ACHN (cell line): Measurements from ENCODE around the gene DPH3.

Source experiments
- DNase-seq: peaks from one replicate; pipeline ENCODE4 v3.0.0-alpha.2; 2015
- in situ Hi-C: cut with HindIII; loops from 2 replicates; pipeline ENCODE4 v1.10.0; 2017; ENCODE audit warnings: low sequenced_read_pairs, low pct_ligation_motif_present, low pct_unique_long_range_greater_than_20kb

Gene DPH3

DNA sequence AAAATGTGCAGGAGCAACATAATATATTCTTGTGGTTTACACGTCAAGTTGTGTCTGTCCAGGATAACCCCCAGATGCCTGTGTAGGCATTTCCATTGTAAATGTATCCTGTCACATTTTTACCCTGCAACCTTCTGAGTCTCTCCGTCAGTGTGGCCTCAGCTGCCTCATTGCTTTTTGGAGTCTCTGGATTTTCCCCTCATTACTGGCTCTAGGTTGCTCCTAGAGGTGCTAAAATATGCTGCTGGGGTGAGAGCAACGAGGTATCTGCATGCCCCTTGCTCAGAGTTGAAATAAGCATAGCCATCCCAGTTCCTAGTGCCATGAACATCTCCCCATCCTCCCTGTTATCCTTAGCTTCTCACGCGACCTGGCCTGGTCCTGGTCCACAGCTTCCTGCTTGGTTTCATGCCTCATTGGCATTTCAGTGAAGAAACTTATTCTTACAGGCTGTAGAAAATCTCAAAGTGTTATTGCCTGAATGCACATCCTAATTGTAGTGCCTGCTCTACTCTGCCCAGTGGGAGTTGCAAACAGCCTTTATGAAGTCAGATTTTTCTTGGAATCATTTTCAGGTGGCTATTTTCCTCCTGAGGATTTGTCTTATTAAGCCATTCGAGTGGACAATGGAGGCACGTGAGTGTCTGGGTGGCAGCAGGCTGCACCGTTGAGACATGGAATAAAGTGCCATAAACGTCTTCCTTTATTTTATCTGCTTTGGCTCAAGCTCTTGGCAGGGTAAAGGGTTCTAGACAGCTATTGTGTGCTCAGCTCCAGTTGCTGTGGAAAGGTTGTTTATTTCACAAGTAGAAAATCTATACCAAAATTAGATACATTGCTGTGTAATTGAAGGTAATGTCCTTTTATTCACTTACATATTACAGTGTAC is 33.5 kb upstream of the DPH3 start:
- no peak for DNase-seq
- in situ Hi-C loops = no loop called here

DNA sequence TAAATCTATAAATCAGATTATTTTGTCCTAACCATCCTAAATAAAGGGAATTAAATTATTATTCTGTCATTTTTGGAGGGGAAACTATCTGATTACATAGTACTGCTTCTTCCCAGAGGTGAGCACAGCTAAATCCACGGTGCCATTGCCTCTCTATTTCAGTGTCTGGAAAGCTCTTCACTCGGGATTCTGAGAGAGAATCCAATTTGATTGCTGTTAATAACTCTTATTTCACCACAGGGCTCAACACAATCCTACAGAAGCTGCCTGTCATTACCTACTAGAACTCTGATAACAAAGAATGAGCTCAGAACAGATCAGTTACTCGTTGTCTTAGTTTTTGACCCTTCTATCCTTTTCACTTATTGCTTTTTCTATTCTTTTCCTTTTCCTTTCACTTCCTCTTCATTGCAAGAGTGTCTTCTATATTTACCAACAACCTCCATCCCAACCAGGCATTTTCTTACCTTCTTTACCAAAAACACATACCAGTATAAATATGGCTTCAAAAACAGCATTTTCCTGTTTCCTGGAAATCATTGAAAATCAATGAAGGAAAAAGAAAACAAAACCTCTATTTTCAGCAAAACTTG is 30.7 kb upstream of the DPH3 start:
- in situ Hi-C loops = no loop called here
- DNase-seq = no peak

DNA sequence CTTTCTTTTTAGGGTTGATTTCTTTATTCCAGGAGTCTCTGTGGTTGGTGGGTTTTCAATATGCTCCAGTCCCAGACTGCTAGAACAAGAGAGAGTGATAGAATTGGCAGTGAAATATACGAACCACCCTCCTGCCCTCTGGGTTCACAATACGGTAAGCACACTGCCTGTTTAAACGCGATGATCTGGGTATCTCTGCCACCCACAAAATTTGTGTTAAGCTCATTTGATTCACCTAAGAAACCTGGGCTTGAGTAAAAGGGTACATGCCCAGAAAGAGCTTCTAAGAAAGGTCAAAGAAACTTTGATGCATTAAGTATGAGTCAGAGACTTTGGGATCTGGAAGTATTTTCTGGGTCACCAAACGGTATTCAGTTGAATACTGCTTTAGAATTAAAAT is 30.1 kb upstream of the DPH3 start:
- in situ Hi-C loops = no loop called here
- no peak for DNase-seq

DNA sequence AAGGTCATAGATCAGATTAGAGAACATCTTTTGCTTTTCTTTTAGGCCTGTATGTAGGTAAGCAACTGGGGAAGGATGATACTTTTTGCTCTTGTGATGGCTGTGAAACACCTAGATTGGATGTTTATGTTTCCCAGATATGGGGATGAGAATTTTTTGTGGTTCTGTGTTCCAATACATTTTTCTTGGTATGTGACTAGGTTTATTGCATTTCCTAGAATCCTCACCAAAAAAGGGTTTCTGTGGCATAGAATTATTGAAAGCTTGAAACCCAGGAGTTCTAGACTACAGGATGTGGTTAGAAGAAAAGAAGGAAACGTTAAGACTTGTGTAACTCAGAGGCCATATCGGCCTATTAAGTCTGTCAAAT is 26.1 kb upstream of the DPH3 start:
- DNase-seq = no peak
- in situ Hi-C loops = no loop called here

- in situ Hi-C loops = no loop called here
Observed at GRCh38 chr3:16290007-16290826, 25.5 kb upstream of the DPH3 start.

GRCh38 chr3:16289144-16289889 is 24.6 kb upstream of the DPH3 start:
- in situ Hi-C loops = no loop called here
- no peak for DNase-seq

More at GRCh38 chr3:16290007-16290826, 25.5 kb upstream of the DPH3 start:
- peak; percentile 49 for DNase-seq

DNA sequence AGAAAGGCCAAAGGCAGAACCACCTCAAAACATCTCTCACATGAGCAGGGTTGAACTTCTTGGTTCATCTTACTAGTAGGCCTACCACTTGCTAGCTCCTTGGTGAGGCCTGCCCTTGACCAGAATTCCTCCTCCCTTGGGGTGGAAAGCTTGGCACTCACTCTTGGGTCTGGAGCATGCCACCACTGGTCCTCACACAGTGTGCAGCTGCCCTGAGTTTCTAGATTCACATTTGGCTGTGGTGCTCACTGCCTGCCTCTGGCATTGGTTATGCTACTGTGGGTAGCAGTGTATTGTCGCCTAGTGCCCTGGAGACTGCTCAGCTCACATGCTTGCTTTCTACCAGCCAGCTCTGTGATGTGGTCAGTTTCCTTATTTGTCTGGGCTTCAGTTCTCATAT is 23.9 kb upstream of the DPH3 start:
- in situ Hi-C loops = no loop called here
- no peak for DNase-seq

- no peak for DNase-seq
- in situ Hi-C loops = no loop called here
Observed at GRCh38 chr3:16286751-16287543, 22.2 kb upstream of the DPH3 start.

- in situ Hi-C loops = no loop called here
- DNase-seq = no peak
Observed at GRCh38 chr3:16286161-16286560, 21.4 kb upstream of the DPH3 start.

- no peak for DNase-seq
Observed at GRCh38 chr3:16284633-16285032, 19.9 kb upstream of the DPH3 start.

DNA sequence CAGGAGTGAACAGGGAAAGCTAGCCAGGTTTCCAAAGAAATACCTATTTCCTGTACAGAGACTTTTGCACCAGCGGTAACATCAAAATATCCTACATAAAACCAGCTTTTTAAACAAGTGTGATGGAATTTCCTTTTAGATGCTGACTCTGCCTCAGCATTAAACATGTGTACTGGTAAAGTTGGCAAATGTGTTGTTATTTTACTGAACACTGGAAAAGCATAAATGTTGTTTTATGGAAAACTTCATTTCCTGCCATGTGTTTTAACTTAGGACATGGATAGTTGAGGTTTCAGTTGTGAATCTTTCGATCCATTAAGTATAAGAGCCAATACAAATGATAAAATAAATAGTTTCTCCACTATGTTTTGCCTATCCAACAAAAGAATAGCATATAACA is 15.9 kb upstream of the DPH3 start:
- in situ Hi-C loops = no loop called here
- no peak for DNase-seq

More at GRCh38 chr3:16284633-16285032, 19.9 kb upstream of the DPH3 start:
- in situ Hi-C loops = no loop called here

- DNase-seq = no peak
- in situ Hi-C loops = no loop called here
Observed at GRCh38 chr3:16279010-16279801, 14.5 kb upstream of the DPH3 start.

GRCh38 chr3:16277471-16277870 is 12.7 kb upstream of the DPH3 start:
- no peak for DNase-seq
- in situ Hi-C loops = no loop called here

DNA sequence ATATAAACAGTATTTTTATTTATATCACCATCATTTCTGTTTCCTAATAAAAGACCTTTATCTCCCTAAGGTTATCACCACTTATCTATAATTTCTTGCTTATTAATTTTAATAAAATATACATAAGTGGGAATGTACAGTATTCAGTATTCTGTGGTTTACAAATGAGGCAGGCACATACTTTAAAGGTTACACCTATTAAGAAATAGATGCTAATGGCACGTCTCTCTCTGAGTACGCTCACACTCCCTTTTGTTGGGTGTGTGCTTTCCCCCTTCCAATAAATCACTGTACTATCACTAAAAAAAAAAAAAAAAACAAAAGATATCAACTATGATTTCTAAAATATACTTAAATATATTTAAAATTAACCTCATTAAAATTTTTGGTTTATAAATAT is 9.1 kb upstream of the DPH3 start:
- in situ Hi-C loops = loop anchor here (25.0 kb wide), 1 partner anchor 263 kb away; no protein-coding TSS in a partner anchor
- no peak for DNase-seq

DNA sequence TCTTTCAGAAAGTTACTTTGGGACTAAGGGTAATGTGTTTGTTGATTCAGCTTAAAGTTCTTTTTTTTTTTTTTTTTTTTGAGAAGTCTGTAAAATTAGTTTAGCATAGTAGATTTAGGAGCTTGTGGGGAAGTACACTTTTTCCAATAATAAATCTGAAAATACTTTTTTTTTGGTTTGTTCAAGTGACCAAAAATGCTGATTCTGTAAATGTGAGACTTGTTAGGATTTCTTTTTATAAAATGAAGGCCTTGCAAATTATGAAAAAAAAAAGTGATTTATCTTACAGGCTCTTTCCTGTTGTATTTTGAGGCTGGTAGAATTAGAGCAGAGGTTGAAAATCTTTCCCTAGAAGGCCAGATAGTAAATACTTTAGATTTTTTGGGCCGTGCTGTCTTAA is 7.8 kb upstream of the DPH3 start:
- DNase-seq = no peak
- in situ Hi-C loops = loop anchor here (25.0 kb wide), 1 partner anchor 265 kb away; no protein-coding TSS in a partner anchor

GRCh38 chr3:16270855-16271254 is 6.1 kb upstream of the DPH3 start:
- in situ Hi-C loops = loop anchor here (25.0 kb wide), 1 partner anchor 266 kb away; no protein-coding TSS in a partner anchor
- DNase-seq = no peak

DNA sequence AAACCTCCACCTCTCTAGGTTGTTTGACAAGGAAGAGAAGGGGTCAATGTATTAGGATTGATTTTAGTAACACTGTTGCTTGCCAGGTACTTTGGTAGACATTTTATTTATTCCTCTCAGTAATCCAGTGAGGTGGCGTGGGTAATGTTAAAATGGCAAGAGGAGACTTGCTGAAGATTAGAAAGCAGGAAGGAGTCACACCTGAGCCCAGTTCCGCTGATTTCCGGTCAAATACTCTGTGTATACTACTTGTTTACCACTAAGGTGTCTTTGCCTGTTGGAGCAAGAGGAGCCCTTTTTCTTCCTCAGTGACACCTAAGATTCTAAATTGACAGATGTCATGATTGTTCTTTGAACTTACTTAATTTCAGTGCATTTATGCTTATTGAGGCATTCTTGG is 2.0 kb upstream of the DPH3 start:
- in situ Hi-C loops = loop anchor here (25.0 kb wide), 1 partner anchor 271 kb away; no protein-coding TSS in a partner anchor
- no peak for DNase-seq
